ENCODE results near the gene PRR7. TPM values are rescaled to one million over a fixed set of nuclear protein-coding genes. Genes with fewer than 3 reads are reported as not detected.

PRR7 gene
- total RNA-seq, 1 donor from 2014 or later = 30.9 TPM

DNA sequence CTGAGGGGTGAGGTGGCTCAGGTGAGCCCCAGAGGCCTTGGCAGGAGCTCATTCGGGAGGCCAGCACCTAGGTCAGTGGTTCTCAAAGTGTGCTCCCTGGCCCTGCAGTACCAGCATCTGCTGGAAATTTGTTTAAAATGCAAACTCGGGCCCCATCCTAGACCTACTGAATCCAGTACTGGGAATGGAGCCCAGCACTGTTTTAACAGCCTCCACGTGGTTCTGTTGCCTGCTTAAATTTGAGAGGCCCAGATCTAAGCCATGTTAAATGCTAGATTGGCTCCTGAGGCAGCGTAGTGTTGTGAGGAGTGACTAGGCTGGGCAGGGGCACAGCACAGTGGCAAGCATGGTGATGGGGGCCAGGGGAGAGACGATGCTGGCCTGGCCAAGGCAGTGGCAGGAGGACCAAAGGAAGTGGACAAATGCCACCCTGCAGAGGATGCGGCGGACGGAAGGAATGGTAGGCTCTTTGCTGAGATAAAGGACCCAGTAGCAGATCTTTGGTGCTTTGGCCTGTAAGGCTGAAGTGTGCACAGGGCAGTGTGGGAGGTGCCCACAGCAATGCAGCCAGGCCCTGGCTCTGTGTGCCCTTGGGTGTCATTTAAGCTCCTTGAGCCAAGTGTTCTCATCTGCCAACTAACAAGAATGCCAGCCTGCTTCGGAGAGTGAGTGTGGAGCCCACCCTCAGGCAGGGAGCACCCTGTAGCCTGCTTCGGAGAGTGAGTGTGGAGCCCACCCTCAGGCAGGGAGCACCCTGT lies 4.2 kb downstream of the PRR7 start:
- no peak for TF ChIP-seq CTCF (conservative IDR thresholded peaks at IDR 0.05; ENCODE audit: low read depth, low read length)
- DNase-seq (ENCODE audit: low read depth) = no peak
- no peak overlapping the region for H3K4me3 ChIP-seq (ENCODE audit: low read depth, low read length)

- TF ChIP-seq CTCF (conservative IDR thresholded peaks at IDR 0.05; ENCODE audit: low read depth, low read length) = no peak
- DNase-seq (ENCODE audit: low read depth) = no peak
- H3K4me3 ChIP-seq (ENCODE audit: low read depth, low read length) = no peak overlapping the region
These were observed 6.3 kb downstream of the PRR7 start for GRCh38 chr5:177452688-177453638.

- DNase-seq (ENCODE audit: low read depth) = no peak
- peak overlapping the region; percentile 69 for H3K4me3 ChIP-seq (ENCODE audit: low read depth, low read length)
- TF ChIP-seq CTCF (conservative IDR thresholded peaks at IDR 0.05; ENCODE audit: low read depth, low read length) = no peak
These were observed 7.3 kb downstream of the PRR7 start for GRCh38 chr5:177453852-177454396.

DNA sequence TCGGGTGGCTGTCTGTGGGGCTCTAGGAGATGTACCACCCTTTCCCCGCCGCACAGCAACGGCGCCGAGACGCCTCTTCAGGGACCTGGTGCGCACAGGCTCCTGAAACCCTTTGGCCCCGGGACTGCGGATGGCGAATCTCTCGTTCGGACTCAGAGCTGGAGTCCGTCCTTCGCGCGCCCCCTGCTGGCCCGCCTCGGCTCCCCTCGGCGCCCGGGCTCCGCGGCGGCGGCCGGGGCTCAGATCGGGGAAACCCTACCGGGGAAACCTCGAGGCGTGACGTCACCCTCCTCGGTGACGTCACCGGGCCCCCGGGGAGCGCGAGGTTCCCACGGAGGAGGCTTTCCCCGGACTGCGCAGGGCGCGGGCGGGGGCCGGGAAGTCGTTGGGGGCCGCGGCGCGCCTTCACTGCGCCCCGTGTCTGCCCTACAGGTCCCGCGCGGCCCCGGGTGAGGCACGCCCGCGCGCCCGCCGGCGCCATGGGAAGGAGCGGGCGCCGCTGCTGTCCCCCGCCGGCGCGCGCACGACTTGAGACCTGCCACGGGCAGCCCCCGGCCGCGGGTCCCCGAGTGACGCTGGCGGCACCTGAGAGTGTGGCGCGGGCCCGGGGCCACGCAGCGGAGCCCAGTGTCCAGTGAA lies 7.9 kb downstream of the PRR7 start:
- H3K4me3 ChIP-seq (ENCODE audit: low read depth, low read length) = peak overlapping the region; percentile 69
- TF ChIP-seq CTCF (conservative IDR thresholded peaks at IDR 0.05; ENCODE audit: low read depth, low read length) = peak; percentile 84
- no peak for DNase-seq (ENCODE audit: low read depth)

DNA sequence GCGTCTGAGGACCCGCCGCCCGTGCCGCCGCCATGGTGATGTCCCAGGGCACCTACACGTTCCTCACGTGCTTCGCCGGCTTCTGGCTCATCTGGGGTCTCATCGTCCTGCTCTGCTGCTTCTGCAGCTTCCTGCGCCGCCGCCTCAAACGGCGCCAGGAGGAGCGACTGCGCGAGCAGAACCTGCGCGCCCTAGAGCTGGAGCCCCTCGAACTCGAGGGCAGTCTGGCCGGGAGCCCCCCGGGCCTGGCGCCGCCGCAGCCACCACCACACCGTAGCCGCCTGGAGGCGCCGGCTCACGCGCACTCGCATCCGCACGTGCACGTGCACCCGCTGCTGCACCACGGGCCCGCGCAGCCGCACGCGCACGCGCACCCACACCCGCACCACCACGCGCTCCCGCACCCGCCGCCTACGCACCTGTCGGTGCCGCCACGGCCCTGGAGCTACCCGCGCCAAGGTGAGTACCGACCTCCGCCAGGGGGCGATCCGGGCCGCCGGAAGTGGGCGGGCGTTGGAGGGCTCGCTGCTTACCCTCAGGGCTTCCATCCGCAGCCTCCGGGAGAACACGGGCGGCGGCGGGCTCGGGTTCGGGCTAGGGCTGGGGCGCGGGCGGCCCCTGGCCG lies 8.5 kb downstream of the PRR7 start:
- TF ChIP-seq CTCF (conservative IDR thresholded peaks at IDR 0.05; ENCODE audit: low read depth, low read length) = peak; percentile 60
- DNase-seq (ENCODE audit: low read depth) = no peak
- peak overlapping the region; percentile 69 for H3K4me3 ChIP-seq (ENCODE audit: low read depth, low read length)

Data from epithelial cell of proximal tubule (primary cell).